ENCODE results near the gene CD27.

The CD27 gene

GRCh38 chr12:6444704-6445688 lies at the start of gene CD27:
TSS of gene CD27 (plus strand) at chr12:6444955. CDS start at chr12:6445096, 141 bp downstream.
- no peak for TF ChIP-seq CTCF (IDR thresholded peaks at IDR 0.05; ENCODE audit: low read depth, low read length, missing control alignments)
- DNase-seq (ENCODE audit: low read depth) = no peak
- no peak within 1 kb of the TSS for H3K4me3 ChIP-seq (ENCODE audit: low read depth, low read length)
- in situ Hi-C loops (cut with HindIII; ENCODE audit: low sequenced_read_pairs) = no loop called here

DNA sequence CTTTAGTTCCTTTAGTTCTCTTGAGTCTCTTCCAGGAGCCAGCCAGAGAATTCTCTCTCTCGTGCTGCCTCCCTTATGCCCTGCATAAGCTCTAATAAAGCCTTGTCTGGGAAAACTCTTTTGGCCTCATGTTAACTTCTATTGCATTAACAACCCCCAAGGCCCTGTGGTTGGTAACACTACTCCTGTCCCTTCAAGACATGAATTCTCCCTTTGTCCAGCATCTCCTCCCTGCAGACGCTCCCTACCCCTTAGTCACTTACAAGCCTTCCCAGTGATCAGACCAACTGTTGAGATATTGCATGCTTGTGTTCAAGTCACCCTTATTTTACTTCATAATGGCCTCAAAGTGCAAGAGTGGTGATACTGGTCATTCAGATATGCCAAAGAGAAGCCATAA lies 48.7 kb upstream of the CD27 start:
- in situ Hi-C loops (cut with HindIII; ENCODE audit: low sequenced_read_pairs) = loop anchor here (10.0 kb wide), 1 partner anchor 69 kb away; no protein-coding TSS in a partner anchor
- no peak overlapping the region for H3K4me3 ChIP-seq (ENCODE audit: low read depth, low read length)
- no peak for DNase-seq (ENCODE audit: low read depth)
- TF ChIP-seq CTCF (IDR thresholded peaks at IDR 0.05; ENCODE audit: low read depth, low read length, missing control alignments) = no peak

GRCh38 chr12:6399884-6400644 lies 44.7 kb upstream of the CD27 start:
- in situ Hi-C loops (cut with HindIII; ENCODE audit: low sequenced_read_pairs) = loop anchor here (10.0 kb wide), 1 partner anchor 65 kb away; no protein-coding TSS in a partner anchor
- no peak for DNase-seq (ENCODE audit: low read depth)
- TF ChIP-seq CTCF (IDR thresholded peaks at IDR 0.05; ENCODE audit: low read depth, low read length, missing control alignments) = no peak
- H3K4me3 ChIP-seq (ENCODE audit: low read depth, low read length) = no peak overlapping the region

DNA sequence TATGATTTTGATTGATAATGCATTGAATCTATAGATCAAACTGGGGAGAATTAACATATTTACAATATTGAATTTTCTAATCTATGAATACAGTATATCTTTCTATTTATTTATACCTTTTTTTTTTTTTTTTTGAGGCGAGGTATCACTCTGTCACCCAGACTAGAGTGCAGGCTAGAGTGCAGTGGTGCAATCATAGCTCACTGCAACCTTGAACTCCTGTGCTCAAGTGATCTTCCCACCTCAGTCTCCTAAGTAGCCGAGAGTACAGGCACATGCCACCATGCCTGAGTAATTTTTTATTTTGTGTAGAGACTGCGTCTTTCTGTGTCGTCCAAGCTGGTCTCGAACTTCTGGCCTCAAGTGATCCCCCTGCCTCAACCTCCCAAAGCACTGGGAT lies 40.4 kb upstream of the CD27 start:
- H3K4me3 ChIP-seq (ENCODE audit: low read depth, low read length) = no peak overlapping the region
- no peak for TF ChIP-seq CTCF (IDR thresholded peaks at IDR 0.05; ENCODE audit: low read depth, low read length, missing control alignments)
- in situ Hi-C loops (cut with HindIII; ENCODE audit: low sequenced_read_pairs) = no loop called here
- DNase-seq (ENCODE audit: low read depth) = no peak

GRCh38 chr12:6405963-6406362 lies 38.8 kb upstream of the CD27 start:
- in situ Hi-C loops (cut with HindIII; ENCODE audit: low sequenced_read_pairs) = no loop called here
- H3K4me3 ChIP-seq (ENCODE audit: low read depth, low read length) = no peak overlapping the region
- no peak for TF ChIP-seq CTCF (IDR thresholded peaks at IDR 0.05; ENCODE audit: low read depth, low read length, missing control alignments)
- DNase-seq (ENCODE audit: low read depth) = no peak

- TF ChIP-seq CTCF (IDR thresholded peaks at IDR 0.05; ENCODE audit: low read depth, low read length, missing control alignments) = no peak
- H3K4me3 ChIP-seq (ENCODE audit: low read depth, low read length) = no peak overlapping the region
- no peak for DNase-seq (ENCODE audit: low read depth)
- in situ Hi-C loops (cut with HindIII; ENCODE audit: low sequenced_read_pairs) = no loop called here
These were observed 37.4 kb upstream of the CD27 start for GRCh38 chr12:6407236-6407954.
